Measurements from ENCODE around the gene CITED2. TPM values are rescaled to one million over a fixed set of nuclear protein-coding genes. Genes with fewer than 3 reads are reported as not detected.

CITED2 gene
- total RNA-seq, 1 donor from 2014 or later: 41.8 TPM

- no peak overlapping the region for H3K9ac ChIP-seq (ENCODE audit: low read depth in 1 of 3, low read length in 3 of 3)
- H3K27ac ChIP-seq (ENCODE audit: low read depth, low read length): peak overlapping the region; percentile 17
- H3K36me3 ChIP-seq (ENCODE audit: control insufficient read depth in 3 of 3, insufficient read depth in 3 of 3, low read length in 3 of 3): no peaks in the 10 kb centered on the region
- no peaks in the 10 kb centered on the region for H3K9me3 ChIP-seq (ENCODE audit: control insufficient read depth in 3 of 3, low read length in 3 of 3)
- H3K27me3 ChIP-seq (ENCODE audit: control insufficient read depth in 3 of 3, insufficient read depth in 3 of 3, low read length in 3 of 3): no peaks in the 10 kb centered on the region
- no peak overlapping the region for H3K4me3 ChIP-seq (ENCODE audit: low read length in 3 of 3)
- H3K4me1 ChIP-seq (ENCODE audit: control insufficient read depth in 3 of 3, insufficient read depth in 3 of 3, low read length in 3 of 3): peaks cover 7 to 33% (median 16%) of the 10 kb centered on the region in 3 donors
Measured at GRCh38 chr6:139335447-139336210, 38.8 kb downstream of the CITED2 start.

GRCh38 chr6:139334806-139335446, 39.5 kb downstream of the CITED2 start:
- peak overlapping the region; percentile 17 for H3K27ac ChIP-seq (ENCODE audit: low read depth, low read length)
- no peaks in the 10 kb centered on the region for H3K27me3 ChIP-seq (ENCODE audit: control insufficient read depth in 3 of 3, insufficient read depth in 3 of 3, low read length in 3 of 3)
- no peaks in the 10 kb centered on the region for H3K9me3 ChIP-seq (ENCODE audit: control insufficient read depth in 3 of 3, low read length in 3 of 3)
- H3K9ac ChIP-seq (ENCODE audit: low read depth in 1 of 3, low read length in 3 of 3): no peak overlapping the region
- no peak overlapping the region for H3K4me3 ChIP-seq (ENCODE audit: low read length in 3 of 3)
- H3K4me1 ChIP-seq (ENCODE audit: control insufficient read depth in 3 of 3, insufficient read depth in 3 of 3, low read length in 3 of 3): peaks cover 7 to 33% (median 16%) of the 10 kb centered on the region in 3 donors
- H3K36me3 ChIP-seq (ENCODE audit: control insufficient read depth in 3 of 3, insufficient read depth in 3 of 3, low read length in 3 of 3): no peaks in the 10 kb centered on the region

- Histone ChIP-seq H3K9me3 (ENCODE audit: control insufficient read depth in 3 of 3, low read length in 3 of 3) (no peaks in the 10 kb centered on the region), H3K27ac (ENCODE audit: low read depth, low read length) (no peak overlapping the region)
Measured at GRCh38 chr6:139330826-139331500, 43.5 kb downstream of the CITED2 start.

GRCh38 chr6:139330306-139330705, 44.1 kb downstream of the CITED2 start:
- H3K27me3 ChIP-seq (ENCODE audit: control insufficient read depth in 3 of 3, insufficient read depth in 3 of 3, low read length in 3 of 3): no peaks in the 10 kb centered on the region

More at GRCh38 chr6:139330826-139331500, 43.5 kb downstream of the CITED2 start:
- H3K27me3 ChIP-seq (ENCODE audit: control insufficient read depth in 3 of 3, insufficient read depth in 3 of 3, low read length in 3 of 3): no peaks in the 10 kb centered on the region
- no peak overlapping the region for H3K4me3 ChIP-seq (ENCODE audit: low read length in 3 of 3)
- H3K36me3 ChIP-seq (ENCODE audit: control insufficient read depth in 3 of 3, insufficient read depth in 3 of 3, low read length in 3 of 3): no peaks in the 10 kb centered on the region
- H3K4me1 ChIP-seq (ENCODE audit: control insufficient read depth in 3 of 3, insufficient read depth in 3 of 3, low read length in 3 of 3): peaks cover 0 to 9% (median 2%) of the 10 kb centered on the region in 3 donors
- no peak overlapping the region for H3K9ac ChIP-seq (ENCODE audit: low read depth in 1 of 3, low read length in 3 of 3)

GRCh38 chr6:139329224-139329623, 45.2 kb downstream of the CITED2 start:
- Histone ChIP-seq H3K9ac (ENCODE audit: low read depth in 1 of 3, low read length in 3 of 3) (no peak overlapping the region), H3K27ac (ENCODE audit: low read depth, low read length) (no peak overlapping the region), H3K4me1 (ENCODE audit: control insufficient read depth in 3 of 3, insufficient read depth in 3 of 3, low read length in 3 of 3) (no peaks in the 10 kb centered on the region), H3K4me3 (ENCODE audit: low read length in 3 of 3) (no peak overlapping the region), H3K36me3 (ENCODE audit: control insufficient read depth in 3 of 3, insufficient read depth in 3 of 3, low read length in 3 of 3) (no peaks in the 10 kb centered on the region), H3K27me3 (ENCODE audit: control insufficient read depth in 3 of 3, insufficient read depth in 3 of 3, low read length in 3 of 3) (no peaks in the 10 kb centered on the region), H3K9me3 (ENCODE audit: control insufficient read depth in 3 of 3, low read length in 3 of 3) (no peaks in the 10 kb centered on the region)

More at GRCh38 chr6:139330306-139330705, 44.1 kb downstream of the CITED2 start:
- Histone ChIP-seq H3K4me3 (ENCODE audit: low read length in 3 of 3) (no peak overlapping the region), H3K9ac (ENCODE audit: low read depth in 1 of 3, low read length in 3 of 3) (no peak overlapping the region), H3K36me3 (ENCODE audit: control insufficient read depth in 3 of 3, insufficient read depth in 3 of 3, low read length in 3 of 3) (no peaks in the 10 kb centered on the region), H3K4me1 (ENCODE audit: control insufficient read depth in 3 of 3, insufficient read depth in 3 of 3, low read length in 3 of 3) (peaks cover 0 to 6% (median 2%) of the 10 kb centered on the region in 3 donors), H3K9me3 (ENCODE audit: control insufficient read depth in 3 of 3, low read length in 3 of 3) (no peaks in the 10 kb centered on the region), H3K27ac (ENCODE audit: low read depth, low read length) (no peak overlapping the region)

GRCh38 chr6:139327038-139327437, 47.4 kb downstream of the CITED2 start:
- Histone ChIP-seq H3K4me1 (ENCODE audit: control insufficient read depth in 3 of 3, insufficient read depth in 3 of 3, low read length in 3 of 3) (no peaks in the 10 kb centered on the region), H3K9me3 (ENCODE audit: control insufficient read depth in 3 of 3, low read length in 3 of 3) (no peaks in the 10 kb centered on the region), H3K36me3 (ENCODE audit: control insufficient read depth in 3 of 3, insufficient read depth in 3 of 3, low read length in 3 of 3) (no peaks in the 10 kb centered on the region), H3K9ac (ENCODE audit: low read depth in 1 of 3, low read length in 3 of 3) (no peak overlapping the region), H3K27me3 (ENCODE audit: control insufficient read depth in 3 of 3, insufficient read depth in 3 of 3, low read length in 3 of 3) (no peaks in the 10 kb centered on the region), H3K4me3 (ENCODE audit: low read length in 3 of 3) (no peak overlapping the region), H3K27ac (ENCODE audit: low read depth, low read length) (no peak overlapping the region)

GRCh38 chr6:139325686-139326085, 48.8 kb downstream of the CITED2 start:
- Histone ChIP-seq H3K4me3 (ENCODE audit: low read length in 3 of 3) (no peak overlapping the region), H3K27me3 (ENCODE audit: control insufficient read depth in 3 of 3, insufficient read depth in 3 of 3, low read length in 3 of 3) (no peaks in the 10 kb centered on the region), H3K36me3 (ENCODE audit: control insufficient read depth in 3 of 3, insufficient read depth in 3 of 3, low read length in 3 of 3) (no peaks in the 10 kb centered on the region), H3K4me1 (ENCODE audit: control insufficient read depth in 3 of 3, insufficient read depth in 3 of 3, low read length in 3 of 3) (no peaks in the 10 kb centered on the region), H3K27ac (ENCODE audit: low read depth, low read length) (peak overlapping the region; percentile 45), H3K9me3 (ENCODE audit: control insufficient read depth in 3 of 3, low read length in 3 of 3) (no peaks in the 10 kb centered on the region), H3K9ac (ENCODE audit: low read depth in 1 of 3, low read length in 3 of 3) (no peak overlapping the region)

GRCh38 chr6:139325125-139325524, 49.3 kb downstream of the CITED2 start:
- H3K4me1 ChIP-seq (ENCODE audit: control insufficient read depth in 3 of 3, insufficient read depth in 3 of 3, low read length in 3 of 3): no peaks in the 10 kb centered on the region
- no peaks in the 10 kb centered on the region for H3K36me3 ChIP-seq (ENCODE audit: control insufficient read depth in 3 of 3, insufficient read depth in 3 of 3, low read length in 3 of 3)
- no peak overlapping the region for H3K9ac ChIP-seq (ENCODE audit: low read depth in 1 of 3, low read length in 3 of 3)
- H3K27me3 ChIP-seq (ENCODE audit: control insufficient read depth in 3 of 3, insufficient read depth in 3 of 3, low read length in 3 of 3): no peaks in the 10 kb centered on the region
- no peaks in the 10 kb centered on the region for H3K9me3 ChIP-seq (ENCODE audit: control insufficient read depth in 3 of 3, low read length in 3 of 3)
- peak overlapping the region; percentile 45 for H3K27ac ChIP-seq (ENCODE audit: low read depth, low read length)
- no peak overlapping the region for H3K4me3 ChIP-seq (ENCODE audit: low read length in 3 of 3)

GRCh38 chr6:139324301-139324555, 50.2 kb downstream of the CITED2 start:
- no peaks in the 10 kb centered on the region for H3K27me3 ChIP-seq (ENCODE audit: control insufficient read depth in 3 of 3, insufficient read depth in 3 of 3, low read length in 3 of 3)
- no peaks in the 10 kb centered on the region for H3K9me3 ChIP-seq (ENCODE audit: control insufficient read depth in 3 of 3, low read length in 3 of 3)
- no peaks in the 10 kb centered on the region for H3K36me3 ChIP-seq (ENCODE audit: control insufficient read depth in 3 of 3, insufficient read depth in 3 of 3, low read length in 3 of 3)
- H3K9ac ChIP-seq (ENCODE audit: low read depth in 1 of 3, low read length in 3 of 3): no peak overlapping the region
- peak overlapping the region in 1 of 3 donors; percentile 64 for H3K4me3 ChIP-seq (ENCODE audit: low read length in 3 of 3)
- peak overlapping the region; percentile 7 for H3K27ac ChIP-seq (ENCODE audit: low read depth, low read length)
- H3K4me1 ChIP-seq (ENCODE audit: control insufficient read depth in 3 of 3, insufficient read depth in 3 of 3, low read length in 3 of 3): no peaks in the 10 kb centered on the region

All from skeletal muscle tissue (tissue), 4 donors.